OCI-LY7 (cell line): ENCODE data around the gene SPTLC1.

Source experiments
- EZH2phosphoT487 ChIP-seq: fragments of 200-600 bp; sonication (generic); IDR thresholded peaks from 2 replicates; pipeline ENCODE4 v1.6.1; 2018; ENCODE audit warnings: low read depth, borderline replicate concordance, mild to moderate bottlenecking, mixed run types, antibody characterized with exemption, low read length, moderate library complexity, mixed read lengths
- TF ChIP-seq, protein P1 (sequence below): fragments of 200-600 bp; sonication (generic); conservative IDR thresholded peaks from 2 replicates; pipeline ENCODE4 v1.5.1; 2014; ENCODE audit warnings: mild to moderate bottlenecking, antibody characterized with exemption, low read length, moderate library complexity, mixed read lengths

DNA sequence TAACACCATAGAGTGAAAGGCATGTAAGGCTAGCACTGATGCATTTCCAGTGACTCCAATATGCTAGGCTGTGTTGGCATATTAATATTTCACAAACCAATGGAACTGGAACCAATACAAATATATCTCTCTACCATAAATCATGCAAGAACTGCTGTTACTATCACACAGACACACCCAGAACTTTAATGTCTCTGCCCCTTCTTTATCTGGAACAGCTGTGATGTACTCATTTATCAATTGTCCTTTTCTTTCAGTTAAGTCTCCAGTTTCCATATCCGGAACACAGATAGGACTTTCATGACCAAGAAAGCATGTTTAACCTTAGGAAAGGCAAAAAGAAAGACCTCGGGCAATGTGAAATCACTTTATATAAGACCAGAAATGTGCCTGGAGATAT, 70.3 kb downstream of the SPTLC1 start:
- TF ChIP-seq, protein P1, sequence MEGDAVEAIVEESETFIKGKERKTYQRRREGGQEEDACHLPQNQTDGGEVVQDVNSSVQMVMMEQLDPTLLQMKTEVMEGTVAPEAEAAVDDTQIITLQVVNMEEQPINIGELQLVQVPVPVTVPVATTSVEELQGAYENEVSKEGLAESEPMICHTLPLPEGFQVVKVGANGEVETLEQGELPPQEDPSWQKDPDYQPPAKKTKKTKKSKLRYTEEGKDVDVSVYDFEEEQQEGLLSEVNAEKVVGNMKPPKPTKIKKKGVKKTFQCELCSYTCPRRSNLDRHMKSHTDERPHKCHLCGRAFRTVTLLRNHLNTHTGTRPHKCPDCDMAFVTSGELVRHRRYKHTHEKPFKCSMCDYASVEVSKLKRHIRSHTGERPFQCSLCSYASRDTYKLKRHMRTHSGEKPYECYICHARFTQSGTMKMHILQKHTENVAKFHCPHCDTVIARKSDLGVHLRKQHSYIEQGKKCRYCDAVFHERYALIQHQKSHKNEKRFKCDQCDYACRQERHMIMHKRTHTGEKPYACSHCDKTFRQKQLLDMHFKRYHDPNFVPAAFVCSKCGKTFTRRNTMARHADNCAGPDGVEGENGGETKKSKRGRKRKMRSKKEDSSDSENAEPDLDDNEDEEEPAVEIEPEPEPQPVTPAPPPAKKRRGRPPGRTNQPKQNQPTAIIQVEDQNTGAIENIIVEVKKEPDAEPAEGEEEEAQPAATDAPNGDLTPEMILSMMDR = no peak
- no peak for TF ChIP-seq EZH2phosphoT487
